H1 (cell line): ENCODE data around the gene EIF4A3.

Source experiments
- ASH2L ChIP-seq: fragments of 200-600, 300-600 bp; sonication (generic); IDR thresholded peaks from one replicate; pipeline ENCODE4 v1.7.1; 2017; ENCODE audit warnings: low read length
- CEBPB ChIP-seq: IDR thresholded peaks from 2 replicates; pipeline ENCODE4 v1.6.1; 2012; ENCODE audit warnings: low read depth, low read length
- CHD1 ChIP-seq: IDR thresholded peaks from 2 replicates; pipeline ENCODE4 v1.6.1; 2012; ENCODE audit warnings: low read depth, low read length, improper control_type of control experiment
- CHD2 ChIP-seq: IDR thresholded peaks from 2 replicates; pipeline ENCODE4 v1.6.1; 2012; ENCODE audit warnings: low read length, improper control_type of control experiment
- PHF8 ChIP-seq: fragments of 200-600 bp; sonication (generic); conservative IDR thresholded peaks from 2 replicates; pipeline ENCODE4 v1.7.1; 2012; ENCODE audit warnings: low read depth, mild to moderate bottlenecking, inconsistent platforms, low read length, moderate library complexity
- POLR2A ChIP-seq, 2 experiments: IDR thresholded peaks; 1 replicate in 1 of 2; 2 replicates in 1 of 2; pipeline ENCODE4 v1.6.1; 2011; ENCODE audit warnings: low read depth in 2 of 2, low read length in 2 of 2, mild to moderate bottlenecking in 2 of 2; ENCODE audit errors: control extremely low read depth in 1 of 2
- YY1 ChIP-seq: IDR thresholded peaks from 2 replicates; pipeline ENCODE4 v1.6.1; 2011; ENCODE audit warnings: low read depth, mild to moderate bottlenecking, low read length
- TF ChIP-seq, protein P1 (sequence below), 3 experiments: IDR thresholded peaks; 1 replicate in 2 of 3; 2 replicates in 1 of 3; pipeline versions ENCODE4 v1.5.1 to v1.6.1; 2011; ENCODE audit warnings: low read length in 3 of 3, mild to moderate bottlenecking in 3 of 3, inconsistent platforms in 2 of 3, low read depth in 1 of 3, moderate library complexity in 1 of 3; ENCODE audit not compliant: insufficient read depth in 1 of 3; ENCODE audit errors: control extremely low read depth in 1 of 3

DNA sequence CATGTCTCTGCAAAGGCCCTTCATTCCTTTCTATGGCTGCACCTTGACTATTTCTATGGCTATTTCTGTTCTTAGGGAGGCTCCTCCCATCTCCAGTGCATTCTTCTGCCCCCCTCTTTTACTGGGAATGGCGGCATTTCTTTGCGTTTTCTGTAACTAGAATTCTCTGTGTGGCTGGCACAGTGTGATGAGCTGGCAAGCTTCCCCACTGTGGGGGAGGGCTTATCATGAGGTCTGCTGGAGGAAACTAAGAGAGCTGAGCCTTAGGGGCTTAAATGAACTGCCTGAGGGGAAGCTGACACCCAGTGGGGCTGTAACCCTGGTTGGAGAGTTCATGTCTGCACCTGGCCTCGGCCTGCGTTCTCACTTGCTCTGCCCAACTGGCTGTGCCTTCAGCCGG lies 21.4 kb upstream of the EIF4A3 start:
- TF ChIP-seq YY1: no peak
- TF ChIP-seq POLR2A (IDR thresholded peaks at IDR 0.05; ENCODE audit: control extremely low read depth in 1 of 2, low read depth in 2 of 2, low read length in 2 of 2): no peak
- no peak for TF ChIP-seq ASH2L
- TF ChIP-seq, protein P1, sequence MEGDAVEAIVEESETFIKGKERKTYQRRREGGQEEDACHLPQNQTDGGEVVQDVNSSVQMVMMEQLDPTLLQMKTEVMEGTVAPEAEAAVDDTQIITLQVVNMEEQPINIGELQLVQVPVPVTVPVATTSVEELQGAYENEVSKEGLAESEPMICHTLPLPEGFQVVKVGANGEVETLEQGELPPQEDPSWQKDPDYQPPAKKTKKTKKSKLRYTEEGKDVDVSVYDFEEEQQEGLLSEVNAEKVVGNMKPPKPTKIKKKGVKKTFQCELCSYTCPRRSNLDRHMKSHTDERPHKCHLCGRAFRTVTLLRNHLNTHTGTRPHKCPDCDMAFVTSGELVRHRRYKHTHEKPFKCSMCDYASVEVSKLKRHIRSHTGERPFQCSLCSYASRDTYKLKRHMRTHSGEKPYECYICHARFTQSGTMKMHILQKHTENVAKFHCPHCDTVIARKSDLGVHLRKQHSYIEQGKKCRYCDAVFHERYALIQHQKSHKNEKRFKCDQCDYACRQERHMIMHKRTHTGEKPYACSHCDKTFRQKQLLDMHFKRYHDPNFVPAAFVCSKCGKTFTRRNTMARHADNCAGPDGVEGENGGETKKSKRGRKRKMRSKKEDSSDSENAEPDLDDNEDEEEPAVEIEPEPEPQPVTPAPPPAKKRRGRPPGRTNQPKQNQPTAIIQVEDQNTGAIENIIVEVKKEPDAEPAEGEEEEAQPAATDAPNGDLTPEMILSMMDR (IDR thresholded peaks at IDR 0.05; ENCODE audit: control extremely low read depth in 1 of 3, insufficient read depth in 1 of 3, low read depth in 1 of 3, low read length in 3 of 3): no peak
- TF ChIP-seq CHD1: no peak
- TF ChIP-seq CEBPB: no peak
- no peak for TF ChIP-seq CHD2
- no peak for TF ChIP-seq PHF8
